Omental fat pad (tissue), 4 donors: Measurements from ENCODE around the gene PCDHB10. TPM values are rescaled to one million over a fixed set of nuclear protein-coding genes. Genes with fewer than 3 reads are reported as not detected.
"Not testable (repeated sequence)": the region's sequence is repeated elsewhere in the genome, so short reads cannot be mapped to it uniquely, and the experiment has no call there.

Experiments
- ATAC-seq: fragments of 150-250 bp; one replicate; pipeline ENCODE4 v1.9.1; 2016; ENCODE audit warnings: mild to moderate bottlenecking, moderate library complexity; ENCODE audit not compliant: low FRiP score
- DNase-seq: peaks from one replicate; pipeline ENCODE4 v3.0.0-alpha.2; 2019; ENCODE audit warnings: low spot score
- total RNA-seq, 4 donors: library from RNA; depleted of rRNA; stranded (reverse); fragments of >200 nt; gene quantifications; one replicate each; pipeline ENCODE4 v1.1.0, GENCODE V29; 2016
- TF ChIP-seq, protein P1 (sequence below), 3 donors: fragments of 450-650 bp; IDR thresholded peaks; one replicate each; pipeline ENCODE4 v1.5.1; 2016 to 2017; ENCODE audit warnings: antibody characterized with exemption in 3 of 3, mild to moderate bottlenecking in 3 of 3, moderate library complexity in 2 of 3

PCDHB10 gene
- 1 to 10 TPM in 3 of 4 donors, under 1 TPM in 1; 0.96 to 3.6 (median 1.2) TPM for total RNA-seq

DNA sequence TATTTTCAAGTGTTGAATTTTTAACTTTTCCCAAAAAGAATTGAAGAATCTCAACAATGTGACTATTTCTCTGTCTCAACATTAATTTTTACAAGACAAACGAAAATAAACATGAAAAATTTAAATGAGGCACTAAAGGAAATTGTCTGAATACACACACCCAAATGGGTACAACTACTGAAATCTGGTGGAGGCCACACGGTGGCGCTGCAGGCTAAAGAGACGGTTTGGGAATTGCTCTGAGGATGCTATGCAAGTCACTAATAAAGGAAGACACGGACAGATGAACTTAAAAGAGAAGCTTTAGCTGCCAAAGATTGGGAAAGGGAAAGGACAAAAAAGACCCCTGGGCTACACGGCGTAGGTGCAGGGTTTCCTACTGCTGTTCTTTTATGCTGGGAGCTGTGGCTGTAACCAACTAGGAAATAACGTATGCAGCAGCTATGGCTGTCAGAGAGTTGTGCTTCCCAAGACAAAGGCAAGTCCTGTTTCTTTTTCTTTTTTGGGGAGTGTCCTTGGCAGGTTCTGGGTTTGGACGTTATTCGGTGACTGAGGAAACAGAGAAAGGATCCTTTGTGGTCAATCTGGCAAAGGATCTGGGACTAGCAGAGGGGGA is at the start of gene PCDHB10:
Gene PCDHB10, plus strand, starts transcription at position 244 of the 616 bp plus-strand sequence. Its CDS starts 200 bp downstream, at position 444.
- TF ChIP-seq, protein P1, sequence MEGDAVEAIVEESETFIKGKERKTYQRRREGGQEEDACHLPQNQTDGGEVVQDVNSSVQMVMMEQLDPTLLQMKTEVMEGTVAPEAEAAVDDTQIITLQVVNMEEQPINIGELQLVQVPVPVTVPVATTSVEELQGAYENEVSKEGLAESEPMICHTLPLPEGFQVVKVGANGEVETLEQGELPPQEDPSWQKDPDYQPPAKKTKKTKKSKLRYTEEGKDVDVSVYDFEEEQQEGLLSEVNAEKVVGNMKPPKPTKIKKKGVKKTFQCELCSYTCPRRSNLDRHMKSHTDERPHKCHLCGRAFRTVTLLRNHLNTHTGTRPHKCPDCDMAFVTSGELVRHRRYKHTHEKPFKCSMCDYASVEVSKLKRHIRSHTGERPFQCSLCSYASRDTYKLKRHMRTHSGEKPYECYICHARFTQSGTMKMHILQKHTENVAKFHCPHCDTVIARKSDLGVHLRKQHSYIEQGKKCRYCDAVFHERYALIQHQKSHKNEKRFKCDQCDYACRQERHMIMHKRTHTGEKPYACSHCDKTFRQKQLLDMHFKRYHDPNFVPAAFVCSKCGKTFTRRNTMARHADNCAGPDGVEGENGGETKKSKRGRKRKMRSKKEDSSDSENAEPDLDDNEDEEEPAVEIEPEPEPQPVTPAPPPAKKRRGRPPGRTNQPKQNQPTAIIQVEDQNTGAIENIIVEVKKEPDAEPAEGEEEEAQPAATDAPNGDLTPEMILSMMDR (IDR thresholded peaks at IDR 0.05) = no peak
- ATAC-seq = no peak
- DNase-seq = no peak

DNA sequence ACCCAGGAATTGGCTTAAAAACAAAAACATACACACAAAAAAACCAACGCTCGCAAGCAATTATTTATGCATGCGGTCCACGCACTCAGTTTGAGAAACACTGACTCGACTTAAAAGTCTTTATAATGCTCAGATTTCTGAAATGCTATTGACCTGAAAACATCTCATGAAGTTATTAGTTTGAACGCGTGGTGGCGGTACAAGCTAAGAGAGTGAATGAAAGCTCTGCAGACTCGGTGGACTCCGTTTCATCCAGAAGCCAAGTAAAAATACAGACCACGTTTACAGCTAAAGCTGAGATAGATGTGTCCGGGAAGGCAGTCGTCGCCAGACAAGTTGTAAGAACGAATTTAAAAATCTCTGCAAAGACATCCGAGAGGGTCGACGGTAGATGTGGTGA is 42.3 kb upstream of the PCDHB10 start, which contains the start of gene PCDHB6:
Gene PCDHB6, plus strand, starts transcription at position 246 of the 400 bp plus-strand sequence. CDS start 201 bp downstream, outside the sequence.
- DNase-seq (no peak), ATAC-seq (no peak)
- TF ChIP-seq, protein P1 (IDR thresholded peaks at IDR 0.05) = no peak

DNA sequence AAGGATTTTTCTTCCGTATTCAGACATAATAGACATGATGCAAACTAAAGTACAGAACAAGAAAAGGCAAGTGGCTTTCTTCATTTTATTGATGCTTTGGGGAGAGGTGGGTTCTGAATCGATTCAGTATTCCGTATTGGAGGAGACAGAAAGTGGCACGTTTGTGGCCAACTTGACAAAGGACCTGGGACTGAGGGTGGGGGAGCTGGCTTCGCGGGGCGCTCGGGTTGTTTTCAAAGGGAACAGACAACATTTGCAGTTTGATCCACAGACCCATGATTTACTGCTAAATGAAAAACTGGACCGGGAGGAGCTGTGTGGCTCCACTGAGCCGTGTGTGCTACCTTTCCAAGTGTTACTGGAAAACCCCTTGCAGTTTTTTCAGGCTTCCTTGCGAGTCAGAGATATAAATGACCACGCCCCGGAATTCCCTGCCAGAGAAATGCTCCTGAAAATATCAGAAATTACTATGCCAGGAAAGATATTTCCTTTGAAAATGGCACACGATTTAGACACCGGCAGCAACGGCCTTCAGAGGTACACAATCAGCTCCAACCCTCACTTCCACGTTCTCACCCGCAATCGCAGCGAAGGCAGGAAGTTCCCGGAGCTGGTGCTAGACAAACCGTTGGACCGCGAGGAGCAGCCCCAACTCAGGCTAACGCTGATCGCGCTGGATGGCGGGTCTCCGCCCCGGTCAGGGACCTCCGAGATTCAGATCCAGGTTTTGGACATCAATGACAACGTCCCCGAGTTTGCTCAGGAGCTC is 41.7 kb upstream of the PCDHB10 start:
- ATAC-seq (no peak), DNase-seq (no peak)
- TF ChIP-seq, protein P1 (IDR thresholded peaks at IDR 0.05) = no peak

DNA sequence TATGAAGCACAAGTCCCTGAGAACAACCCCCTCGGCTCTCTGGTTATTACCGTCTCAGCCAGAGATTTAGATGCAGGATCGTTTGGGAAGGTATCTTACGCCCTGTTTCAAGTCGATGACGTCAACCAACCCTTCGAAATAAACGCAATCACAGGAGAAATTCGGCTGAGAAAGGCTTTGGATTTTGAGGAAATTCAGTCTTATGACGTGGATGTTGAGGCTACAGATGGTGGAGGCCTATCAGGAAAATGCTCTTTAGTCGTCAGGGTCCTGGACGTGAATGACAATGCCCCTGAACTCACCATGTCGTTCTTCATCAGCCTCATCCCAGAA is 41.2 kb upstream of the PCDHB10 start:
- DNase-seq (no peak), ATAC-seq (no peak)
- TF ChIP-seq, protein P1 (IDR thresholded peaks at IDR 0.05) = no peak

DNA sequence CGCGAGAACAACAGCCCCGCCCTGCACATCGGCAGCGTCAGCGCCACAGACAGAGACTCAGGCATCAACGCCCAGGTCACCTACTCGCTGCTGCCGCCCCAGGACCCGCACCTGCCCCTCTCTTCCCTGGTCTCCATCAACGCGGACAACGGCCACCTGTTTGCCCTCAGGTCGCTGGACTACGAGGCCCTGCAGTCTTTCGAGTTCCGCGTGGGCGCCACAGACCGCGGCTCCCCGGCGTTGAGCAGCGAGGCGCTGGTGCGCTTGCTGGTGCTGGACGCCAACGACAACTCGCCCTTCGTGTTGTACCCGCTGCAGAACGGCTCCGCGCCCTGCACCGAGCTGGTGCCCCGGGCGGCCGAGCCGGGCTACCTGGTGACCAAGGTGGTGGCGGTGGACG is 40.5 kb upstream of the PCDHB10 start:
- not testable (repeated sequence) for ATAC-seq, DNase-seq

DNA sequence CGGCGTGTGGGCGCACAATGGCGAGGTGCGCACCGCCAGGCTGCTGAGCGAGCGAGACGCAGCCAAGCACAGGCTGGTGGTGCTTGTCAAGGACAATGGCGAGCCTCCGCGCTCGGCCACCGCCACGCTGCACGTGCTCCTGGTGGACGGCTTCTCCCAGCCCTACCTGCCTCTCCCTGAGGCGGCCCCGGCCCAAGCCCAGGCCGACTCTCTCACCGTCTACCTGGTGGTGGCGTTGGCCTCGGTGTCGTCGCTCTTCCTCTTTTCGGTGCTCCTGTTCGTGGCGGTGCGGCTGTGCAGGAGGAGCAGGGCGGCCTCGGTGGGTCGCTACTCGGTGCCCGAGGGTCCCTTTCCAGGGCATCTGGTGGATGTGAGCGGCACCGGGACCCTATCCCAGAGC is 40.1 kb upstream of the PCDHB10 start:
- not testable (repeated sequence) for DNase-seq, ATAC-seq

DNA sequence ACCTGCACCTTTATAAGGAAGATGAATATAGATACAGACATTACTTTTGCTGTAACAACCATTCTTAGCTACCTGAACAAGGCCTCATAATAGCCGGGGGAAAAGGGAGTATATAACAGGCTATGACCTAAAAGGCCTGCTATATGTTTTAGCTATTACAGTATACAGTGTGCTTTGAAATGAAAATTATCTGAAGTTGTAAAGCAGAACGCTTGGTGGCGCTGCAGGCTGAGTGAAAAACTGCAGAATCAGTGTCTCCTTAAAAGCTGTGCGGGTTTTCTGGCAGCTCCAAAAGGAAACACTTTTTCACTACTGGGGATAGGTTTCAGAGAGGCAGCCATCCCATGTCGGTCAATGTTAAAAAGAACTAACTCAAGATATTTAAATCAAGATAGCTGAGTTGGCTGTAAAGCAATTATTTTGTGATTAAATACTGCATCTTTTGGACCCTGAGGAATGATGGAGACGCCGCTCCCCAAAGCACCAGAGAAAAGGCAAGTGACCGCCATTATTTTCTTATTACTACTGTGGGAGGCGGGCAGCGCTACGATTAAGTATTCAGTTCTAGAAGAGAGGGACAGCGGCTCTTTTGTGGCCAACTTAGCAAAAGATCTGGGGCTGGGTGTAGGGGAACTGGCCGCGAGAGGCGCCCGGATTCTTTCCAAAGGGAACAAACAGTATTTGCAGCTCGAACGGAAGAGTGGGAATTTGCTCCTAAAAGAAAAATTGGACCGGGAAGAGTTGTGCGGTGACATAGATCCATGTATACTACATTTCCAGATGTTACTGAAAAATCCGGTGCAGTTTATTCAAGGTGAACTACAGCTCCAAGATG is 36.4 kb upstream of the PCDHB10 start:
- DNase-seq (no peak), ATAC-seq (no peak)

DNA sequence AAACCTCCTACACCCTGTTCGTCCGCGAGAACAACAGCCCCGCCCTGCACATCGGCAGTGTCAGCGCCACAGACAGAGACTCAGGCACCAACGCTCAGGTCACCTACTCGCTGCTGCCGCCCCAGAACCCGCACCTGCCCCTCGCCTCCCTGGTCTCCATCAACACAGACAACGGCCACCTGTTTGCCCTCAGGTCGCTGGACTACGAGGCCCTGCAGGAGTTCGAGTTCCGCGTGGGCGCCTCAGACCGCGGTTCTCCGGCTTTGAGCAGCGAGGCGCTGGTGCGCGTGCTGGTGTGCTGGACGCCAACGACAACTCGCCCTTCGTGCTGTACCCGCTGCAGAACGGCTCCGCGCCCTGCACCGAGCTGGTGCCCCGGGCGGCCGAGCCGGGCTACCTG is 34.8 kb upstream of the PCDHB10 start:
- ATAC-seq, DNase-seq: not testable (repeated sequence)

More for the DNA sequence above, 36.4 kb upstream of the PCDHB10 start:
- TF ChIP-seq, protein P1 (IDR thresholded peaks at IDR 0.05) = no peak

DNA sequence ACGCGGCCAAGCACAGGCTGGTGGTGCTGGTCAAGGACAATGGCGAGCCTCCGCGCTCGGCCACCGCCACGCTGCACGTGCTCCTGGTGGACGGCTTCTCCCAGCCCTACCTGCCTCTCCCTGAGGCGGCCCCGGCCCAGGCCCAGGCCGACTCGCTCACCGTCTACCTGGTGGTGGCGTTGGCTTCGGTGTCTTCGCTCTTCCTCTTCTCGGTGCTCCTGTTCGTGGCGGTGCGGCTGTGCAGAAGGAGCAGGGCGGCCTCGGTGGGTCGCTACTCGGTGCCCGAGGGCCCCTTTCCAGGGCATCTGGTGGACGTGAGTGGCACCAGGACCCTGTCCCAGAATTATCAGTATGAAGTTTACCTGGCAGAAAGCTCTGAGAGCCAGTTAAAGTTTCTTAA is 34.3 kb upstream of the PCDHB10 start:
- not testable (repeated sequence) for ATAC-seq, DNase-seq
